OCI-LY1 (cell line): ENCODE data around the gene GARRE1.

Experiments used
- CTCF ChIP-seq: fragments of 200-600 bp; sonication (generic), shearing (Covaris generic); IDR thresholded peaks from 2 replicates; pipeline ENCODE4 v1.5.1; 2017; ENCODE audit warnings: mild to moderate bottlenecking, antibody characterized with exemption, low read length, moderate library complexity, mixed read lengths
- EZH2 ChIP-seq: fragments of 200-600 bp; sonication (generic), shearing (Covaris generic); IDR thresholded peaks from 2 replicates; pipeline ENCODE4 v1.8.0; 2017; ENCODE audit warnings: borderline replicate concordance, mixed run types, mild to moderate bottlenecking, antibody characterized with exemption, low read length, moderate library complexity, mixed read lengths

GRCh38 chr19:34225659-34226015 is 28.7 kb upstream of the GARRE1 start:
- TF ChIP-seq CTCF (no peak), EZH2 (no peak)
